Fibroblast of the aortic adventitia (primary cell): ENCODE measurements around the gene ING2. TPM values are rescaled to one million over a fixed set of nuclear protein-coding genes. Genes with fewer than 3 reads are reported as not detected.

Experiments used
- DNase-seq: peaks from one replicate; pipeline ENCODE4 v3.0.0-alpha.2; 2010; ENCODE audit warnings: low read depth
- H3K4me3 ChIP-seq: 2 replicates; pipeline ENCODE4 v1.5.1; 2011; ENCODE audit warnings: low read depth, mild to moderate bottlenecking, control low read depth, low read length, moderate library complexity
- total RNA-seq: library from RNA; depleted of rRNA; stranded (reverse); fragments of >200 nt; gene quantifications from 2 replicates; pipeline ENCODE4 v1.2.3, GENCODE V29; 2012; ENCODE audit warnings: low replicate concordance
- TF ChIP-seq, protein P1 (sequence below): IDR thresholded peaks from 2 replicates; pipeline ENCODE4 v1.5.1; 2011; ENCODE audit warnings: mild to moderate bottlenecking, low read length, control low read depth, inconsistent platforms; ENCODE audit not compliant: insufficient read depth

Gene ING2
- total RNA-seq, 1 donor, result 14.8 TPM

DNA sequence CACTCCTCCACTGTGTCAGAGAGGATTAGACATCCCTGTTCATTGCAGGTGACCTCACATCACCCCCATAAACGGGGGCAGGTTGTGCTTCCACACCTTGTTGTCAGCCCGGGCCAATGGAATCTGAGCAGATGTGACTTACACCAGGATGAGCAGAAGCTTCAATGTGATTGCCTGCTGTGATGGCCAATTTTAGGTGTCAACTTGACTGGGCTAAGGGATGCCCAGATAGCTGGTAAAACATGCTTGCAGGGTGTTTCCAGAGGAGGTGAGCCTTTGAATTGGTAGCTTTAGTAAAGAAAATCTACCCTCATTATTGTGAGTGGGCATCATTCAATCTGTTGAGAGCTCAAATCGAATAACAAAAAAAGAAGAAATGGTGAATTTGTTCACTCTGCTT, 52.1 kb downstream of the ING2 start:
- no peak overlapping the region for H3K4me3 ChIP-seq
- no peak for DNase-seq
- TF ChIP-seq, protein P1, sequence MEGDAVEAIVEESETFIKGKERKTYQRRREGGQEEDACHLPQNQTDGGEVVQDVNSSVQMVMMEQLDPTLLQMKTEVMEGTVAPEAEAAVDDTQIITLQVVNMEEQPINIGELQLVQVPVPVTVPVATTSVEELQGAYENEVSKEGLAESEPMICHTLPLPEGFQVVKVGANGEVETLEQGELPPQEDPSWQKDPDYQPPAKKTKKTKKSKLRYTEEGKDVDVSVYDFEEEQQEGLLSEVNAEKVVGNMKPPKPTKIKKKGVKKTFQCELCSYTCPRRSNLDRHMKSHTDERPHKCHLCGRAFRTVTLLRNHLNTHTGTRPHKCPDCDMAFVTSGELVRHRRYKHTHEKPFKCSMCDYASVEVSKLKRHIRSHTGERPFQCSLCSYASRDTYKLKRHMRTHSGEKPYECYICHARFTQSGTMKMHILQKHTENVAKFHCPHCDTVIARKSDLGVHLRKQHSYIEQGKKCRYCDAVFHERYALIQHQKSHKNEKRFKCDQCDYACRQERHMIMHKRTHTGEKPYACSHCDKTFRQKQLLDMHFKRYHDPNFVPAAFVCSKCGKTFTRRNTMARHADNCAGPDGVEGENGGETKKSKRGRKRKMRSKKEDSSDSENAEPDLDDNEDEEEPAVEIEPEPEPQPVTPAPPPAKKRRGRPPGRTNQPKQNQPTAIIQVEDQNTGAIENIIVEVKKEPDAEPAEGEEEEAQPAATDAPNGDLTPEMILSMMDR, result no peak

DNA sequence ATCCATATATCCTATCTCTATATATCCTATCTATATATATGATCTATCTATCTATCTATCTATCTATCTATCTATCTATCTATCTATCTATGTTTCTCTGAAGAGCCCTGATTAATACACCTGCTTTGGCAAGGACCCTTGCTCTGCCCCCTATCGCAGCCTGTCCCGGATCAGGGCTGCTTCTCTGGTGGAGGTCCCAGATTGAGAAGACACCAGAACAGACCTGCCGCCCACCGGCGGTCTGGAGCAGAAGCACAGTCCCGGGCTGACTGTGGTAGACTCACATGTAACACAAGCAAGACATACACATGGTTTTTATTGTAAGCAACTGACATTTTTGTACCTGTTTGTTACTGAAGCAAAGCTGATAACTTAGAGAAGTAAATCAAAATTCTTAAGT, 52.8 kb downstream of the ING2 start:
- TF ChIP-seq, protein P1, result no peak
- DNase-seq, result no peak
- no peak overlapping the region for H3K4me3 ChIP-seq

DNA sequence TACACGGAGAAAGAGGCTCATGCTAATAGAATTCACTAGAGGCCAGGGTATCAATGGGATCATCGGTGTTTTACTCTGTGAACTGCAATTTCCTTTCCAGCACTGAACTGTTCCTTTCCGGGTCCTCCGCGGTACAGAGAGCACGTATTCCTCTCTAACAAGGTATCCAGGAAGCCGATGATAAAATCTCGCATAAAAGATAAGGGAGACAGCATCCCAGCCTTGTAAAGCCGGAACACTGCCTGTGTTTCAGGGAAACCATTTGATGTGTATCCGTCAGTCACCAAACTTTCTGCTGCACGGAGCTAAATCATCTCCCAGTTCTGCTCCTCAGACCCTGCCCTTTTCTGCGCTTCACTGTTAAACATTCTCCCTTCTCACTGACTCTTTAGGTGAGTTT, 54.0 kb downstream of the ING2 start:
- no peak overlapping the region for H3K4me3 ChIP-seq
- TF ChIP-seq, protein P1, result no peak
- no peak for DNase-seq

DNA sequence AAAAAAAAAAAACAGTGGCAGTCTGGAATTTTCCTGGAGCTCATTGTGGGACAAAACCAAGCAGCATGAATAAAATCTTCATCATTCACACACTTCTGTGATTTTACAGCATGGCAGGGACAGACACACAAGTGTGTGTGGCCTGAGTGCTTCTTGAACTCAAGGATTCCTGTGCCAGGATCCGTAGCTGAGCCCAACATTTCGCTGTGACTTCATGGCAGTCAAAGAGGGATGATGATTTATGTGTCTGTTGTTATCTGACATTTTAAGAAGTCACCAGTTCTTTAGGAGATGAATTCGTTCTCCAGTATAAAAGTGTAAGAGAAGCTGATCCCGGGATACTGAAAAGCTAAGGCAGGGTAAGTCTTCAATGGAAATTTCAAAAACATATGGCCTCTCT, 57.0 kb downstream of the ING2 start:
- TF ChIP-seq, protein P1, result no peak
- no peak for DNase-seq
- no peak overlapping the region for H3K4me3 ChIP-seq

Other genes starting within 250 kb of the ING2 start
- under 0.01 TPM in 1 of 2 replicates, not detected in the other for gene CLDN22, start 184.8 kb upstream of the ING2 start, total RNA-seq
- not detected in 2 replicates for gene CLDN24, start 182.6 kb upstream of the ING2 start, total RNA-seq
- gene CDKN2AIP, start 60.4 kb upstream of the ING2 start, total RNA-seq, result 8.3 and 18.4 TPM in 2 replicates
- gene RWDD4, start 154.1 kb downstream of the ING2 start, total RNA-seq, result 10.0 and 43.7 TPM in 2 replicates
- gene TRAPPC11, start 154.2 kb downstream of the ING2 start, total RNA-seq, result 51.5 and 319 TPM in 2 replicates